ENCODE results near the gene TRIP13.

The TRIP13 gene

GRCh38 chr5:902129-902916 is 9.6 kb downstream of the TRIP13 start:
- TF ChIP-seq ZFX (IDR thresholded peaks at IDR 0.05): no peak
- no peak for TF ChIP-seq CTCF (conservative IDR thresholded peaks at IDR 0.05)
- no peak overlapping the region for H3K27ac ChIP-seq

GRCh38 chr5:903756-904096 is 11.0 kb downstream of the TRIP13 start:
- H3K27ac ChIP-seq: no peak overlapping the region
- TF ChIP-seq CTCF (conservative IDR thresholded peaks at IDR 0.05) (no peak), ZFX (IDR thresholded peaks at IDR 0.05) (no peak)

- no peak overlapping the region for H3K27ac ChIP-seq
- TF ChIP-seq CTCF (conservative IDR thresholded peaks at IDR 0.05): no peak
- no peak for TF ChIP-seq ZFX (IDR thresholded peaks at IDR 0.05)
These were observed 12.5 kb downstream of the TRIP13 start for GRCh38 chr5:905139-905642.

GRCh38 chr5:907366-907910 is 14.8 kb downstream of the TRIP13 start:
- TF ChIP-seq ZFX (IDR thresholded peaks at IDR 0.05): no peak
- TF ChIP-seq CTCF (conservative IDR thresholded peaks at IDR 0.05): no peak
- no peak overlapping the region for H3K27ac ChIP-seq

GRCh38 chr5:908172-908571 is 15.5 kb downstream of the TRIP13 start:
- no peak overlapping the region for H3K27ac ChIP-seq
- TF ChIP-seq CTCF (conservative IDR thresholded peaks at IDR 0.05) (no peak), ZFX (IDR thresholded peaks at IDR 0.05) (no peak)

- TF ChIP-seq CTCF (conservative IDR thresholded peaks at IDR 0.05) (no peak), ZFX (IDR thresholded peaks at IDR 0.05) (no peak)
These were observed 16.4 kb downstream of the TRIP13 start for GRCh38 chr5:909086-909485.

GRCh38 chr5:909994-910768 is 17.5 kb downstream of the TRIP13 start:
- H3K27ac ChIP-seq: no peak overlapping the region
- TF ChIP-seq ZFX (IDR thresholded peaks at IDR 0.05) (no peak), CTCF (conservative IDR thresholded peaks at IDR 0.05) (no peak)

More at GRCh38 chr5:909086-909485, 16.4 kb downstream of the TRIP13 start:
- H3K27ac ChIP-seq: no peak overlapping the region
